K562 (cell line): ENCODE data around the gene MAN1A1. TPM values are rescaled to one million over a fixed set of nuclear protein-coding genes. Genes with fewer than 3 reads are reported as not detected.
A peak's percentile ranks its signal among the peaks of the same experiment; 100 is the strongest.

Source experiments
- ATAC-seq: fragments of 200-7000 bp; cut with Tn5 transposase; 3 replicates; pipeline ENCODE4 v1.9.1; 2020; ENCODE audit warnings: moderate library complexity
- BruUV-seq: library from RNA; stranded (reverse); fragments of 400-500 nt; replicated peaks from 2 replicates; lab custom pipeline; 2021; lab: Mats Ljungman, UMichigan
- CTCF ChIA-PET: fragments of 300-600 bp; formaldehyde crosslinking; extraction: SDS; loops from one replicate; lab custom pipeline; 2021; ENCODE audit warnings: low intra/inter-chr PET ratio; lab: Yijun Ruan, JAX
- POLR2A ChIA-PET: fragments of 300-600, 350-650 bp; sonication (Branson Sonifier 250); formaldehyde crosslinking; extraction: SDS; loops from one replicate; lab custom pipeline; 2021; ENCODE audit warnings: antibody characterized with exemption, inconsistent platforms; lab: Yijun Ruan, JAX
- DNase-seq, 4 experiments: peaks; one replicate each; pipeline versions ENCODE4 v3.0.0 to v3.0.0-alpha.2; 2011 to 2018; ENCODE audit warnings: low spot score in 3 of 4, mixed read lengths in 3 of 4; ENCODE audit errors: extremely low read depth in 1 of 4
- FAIRE-seq: peaks from 2 replicates; lab custom pipeline; 2011; peaks lifted over from hg19 to GRCh38; lab: Jason Lieb, UNC
- H2AFZ ChIP-seq: 2 replicates; pipeline ENCODE4 v1.6.0; 2011; ENCODE audit warnings: low read depth, low read length, control low read depth, inconsistent platforms
- H3K27ac ChIP-seq: fragments of 200-600 bp; 3 replicates; pipeline ENCODE4 v1.8.0; 2011; ENCODE audit warnings: low read depth, mild to moderate bottlenecking, control low read depth, inconsistent platforms, low read length, moderate library complexity, mixed read lengths; ENCODE audit errors: extremely low read depth
- H3K27me3 ChIP-seq, 2 experiments: fragments of 300-600 bp in 1 of 2; 2 replicates in 1 of 2; 3 replicates in 1 of 2; pipeline versions ENCODE4 v1.6.0 to v1.8.0; 2011; ENCODE audit warnings: inconsistent platforms in 2 of 2, low read length in 2 of 2, mild to moderate bottlenecking in 1 of 2, mixed read lengths in 1 of 2, moderate library complexity in 1 of 2; ENCODE audit not compliant: control insufficient read depth in 2 of 2, insufficient read depth in 2 of 2
- H3K36me3 ChIP-seq: fragments of 300-600 bp; 3 replicates; pipeline ENCODE4 v1.8.0; 2011; ENCODE audit warnings: mild to moderate bottlenecking, low read length, inconsistent platforms; ENCODE audit not compliant: control insufficient read depth, insufficient read depth
- H3K4me1 ChIP-seq, 2 experiments: fragments of 200-600 bp in 1 of 2; replicated peaks in 1 of 2; 2 replicates in 1 of 2; 3 replicates in 1 of 2; pipeline versions ENCODE4 v1.5.1 to v1.8.0; 2011; ENCODE audit warnings: inconsistent platforms in 2 of 2, low read length in 2 of 2, mild to moderate bottlenecking in 1 of 2, mixed read lengths in 1 of 2, moderate library complexity in 1 of 2; ENCODE audit not compliant: control insufficient read depth in 2 of 2, insufficient read depth in 2 of 2
- H3K4me2 ChIP-seq: 2 replicates; pipeline ENCODE4 v1.6.1; 2011; ENCODE audit warnings: low read length, control low read depth, inconsistent platforms, mixed read lengths; ENCODE audit not compliant: insufficient read depth
- H3K4me3 ChIP-seq: fragments of 200-600 bp; sonication (generic), shearing (Covaris generic); 2 replicates; pipeline ENCODE4 v1.5.1; 2016; ENCODE audit warnings: control low read depth, inconsistent platforms
- H3K79me2 ChIP-seq: fragments of 200-600 bp; 3 replicates; pipeline ENCODE4 v1.8.0; 2011; ENCODE audit warnings: low read length, inconsistent platforms; ENCODE audit not compliant: control insufficient read depth, insufficient read depth
- H3K9ac ChIP-seq, 2 experiments: 2 replicates each; pipeline versions ENCODE4 v1.6.0 to v1.6.1; 2011; ENCODE audit warnings: low read depth in 2 of 2, low read length in 2 of 2, control low read depth in 1 of 2, inconsistent platforms in 1 of 2, mild to moderate bottlenecking in 1 of 2, mixed read lengths in 1 of 2; ENCODE audit not compliant: insufficient read depth in 1 of 2
- H3K9me1 ChIP-seq: one replicate; pipeline ENCODE4 v1.6.0; 2011; ENCODE audit warnings: inconsistent platforms, mild to moderate bottlenecking, low read length, moderate library complexity; ENCODE audit not compliant: control insufficient read depth, insufficient read depth
- H3K9me3 ChIP-seq: replicated peaks from 2 replicates; pipeline ENCODE4 v1.5.1; 2011; ENCODE audit warnings: low read depth, low read length, inconsistent platforms; ENCODE audit not compliant: control insufficient read depth, insufficient read depth
- H4K20me1 ChIP-seq: replicated peaks from 2 replicates; pipeline ENCODE4 v1.6.1; 2011; ENCODE audit warnings: low read length, inconsistent platforms, mixed read lengths; ENCODE audit not compliant: control insufficient read depth, insufficient read depth
- HMBOX1 ChIP-seq: sonication (generic); IDR thresholded peaks from 2 replicates; pipeline ENCODE4 v1.6.1; 2016
- KLF13 ChIP-seq: fragments of 450-650 bp; IDR thresholded peaks from 2 replicates; pipeline ENCODE4 v1.6.1; 2016; ENCODE audit warnings: missing genetic modification characterization, low read depth, mild to moderate bottlenecking, missing compliant biosample characterization, moderate library complexity, borderline replicate concordance
- MBD1 ChIP-seq: fragments of 250-450 bp; sonication (Bioruptor Pico); IDR thresholded peaks from 2 replicates; pipeline ENCODE4 v1.8.0; 2022; ENCODE audit warnings: inconsistent platforms
- MEIS2 ChIP-seq: fragments of 450-650 bp; IDR thresholded peaks from 2 replicates; pipeline ENCODE4 v1.6.1; 2014; ENCODE audit warnings: mild to moderate bottlenecking; ENCODE audit not compliant: partially characterized antibody
- WGBS: fragments of 100-300 bp; shearing (Covaris generic); methylation state at CpG from one replicate; pipeline ENCODE4 v1.1.6; 2016; ENCODE audit warnings: low coverage, mixed read lengths; ENCODE audit not compliant: insufficient coverage; ENCODE audit errors: missing lambda C conversion rate; 5-methylcytosine and 5-hydroxymethylcytosine counted together
- in situ Hi-C: fragments of 300-500 bp; cut with MboI; formaldehyde crosslinking; loops from 4 replicates; pipeline ENCODE4 v1.15.0; 2018; ENCODE audit warnings: inconsistent platforms, mixed read lengths
- intact Hi-C: fragments of 100-400 bp; cut with micrococcal nuclease; formaldehyde crosslinking; loops from 2 replicates; pipeline ENCODE4 v1.14.2; 2022
- polyA plus RNA-seq, 8 experiments: library from polyadenylated mRNA; depleted of rRNA in 4 of 8; stranded (reverse) in 5 of 8; unstranded in 3 of 8; fragments of >200 nt; fragmentation: Nextera tagmentation in 2 of 8; fragmentation: Illumina TruSeq in 1 of 8; extraction: Ambion mirVana in 2 of 8; extraction: Trizol in 1 of 8; gene quantifications; 2 replicates each; pipeline versions ENCODE4 v1.2.1 to v1.2.3, GENCODE V29; 2011 to 2014; ENCODE audit warnings: inconsistent platforms in 1 of 8, missing spikeins in 1 of 8
- total RNA-seq, 7 experiments: library from RNA; depleted of rRNA in 6 of 7; stranded (reverse); fragments of >200 nt in 6 of 7; fragmentation: Illumina TruSeq in 2 of 7; extraction: Trizol in 2 of 7; gene quantifications; 2 replicates each; pipeline versions ENCODE4 v1.2.1 to v1.2.3, GENCODE V29; 2011 to 2021; ENCODE audit warnings: low replicate concordance in 1 of 7

MAN1A1 gene
- total and polyA plus RNA-seq, 9 of the 15 experiments (the other 6 are each of a cell fraction or from before 2014, with no cell fraction given), result 24.5 to 78.4 (median 59.7) TPM

GRCh38 chr6:119323478-119323877, 26.1 kb downstream of the MAN1A1 start:
- H3K36me3 ChIP-seq, result peaks cover 73% of the 10 kb centered on the region
- 100% methylated on average over 2 of the region's 2 CpGs for WGBS
- H3K27ac ChIP-seq, result no peak overlapping the region
- peaks cover 23 to 61% of the 10 kb centered on the region in 2 experiments for H3K4me1 ChIP-seq
- peaks cover 99% of the 10 kb centered on the region for H3K79me2 ChIP-seq
- intact Hi-C loops (no loop called here), in situ Hi-C loops (no loop called here)
- H4K20me1 ChIP-seq, result peaks cover 17% of the 10 kb centered on the region
- peaks cover 5% of the 10 kb centered on the region for H3K9me1 ChIP-seq
- no peaks in the 10 kb centered on the region for H3K27me3 ChIP-seq
- ATAC-seq (no peak), FAIRE-seq (no peak), DNase-seq (no peak)
- no peaks in the 10 kb centered on the region for H3K9me3 ChIP-seq
- no peak overlapping the region for H3K9ac ChIP-seq
- H3K4me2 ChIP-seq, result no peak overlapping the region
- no peak overlapping the region for H3K4me3 ChIP-seq
- BruUV-seq, result no TSS peak
- POLR2A ChIA-PET, result no interaction called here
- TF ChIP-seq MEIS2 (peak; percentile 11), KLF13 (tag) (no peak)
- no peak overlapping the region for H2AFZ ChIP-seq
- CTCF ChIA-PET, result no interaction called here

- no peak overlapping the region for H3K4me3 ChIP-seq
- FAIRE-seq (no peak), ATAC-seq (no peak), DNase-seq (no peak)
- H3K9me1 ChIP-seq, result peaks cover 5% of the 10 kb centered on the region
- peak overlapping the region; percentile 35; the same call in 1 of the 3 replicates for H3K27ac ChIP-seq
- H2AFZ ChIP-seq, result no peak overlapping the region
- H3K79me2 ChIP-seq, result peaks cover 99% of the 10 kb centered on the region
- CTCF ChIA-PET, result no interaction called here
- POLR2A ChIA-PET, result interaction anchor here (1.1 to 1.3 kb wide), 3 partner anchors 9 to 21 kb away, joined by 4 to 10 read pairs (median 5); no protein-coding TSS in a partner anchor
- TF ChIP-seq MBD1 (CRISPR knock-in tag), result no peak
- 0 out of 2 replicates have a peak, but pooled peaks have one; percentile 30 for TF ChIP-seq HMBOX1
- intact Hi-C loops, result no loop called here
- H3K4me1 ChIP-seq, result peaks cover 23 to 66% of the 10 kb centered on the region in 2 experiments
- in situ Hi-C loops, result no loop called here
- no TSS peak for BruUV-seq
- H3K27me3 ChIP-seq, result no peaks in the 10 kb centered on the region
- 85% methylated on average over 5 of the region's 5 CpGs for WGBS
- H4K20me1 ChIP-seq, result peaks cover 16% of the 10 kb centered on the region
- peaks cover 73% of the 10 kb centered on the region for H3K36me3 ChIP-seq
- no peak overlapping the region for H3K4me2 ChIP-seq
- H3K9ac ChIP-seq, result no peak overlapping the region
- no peaks in the 10 kb centered on the region for H3K9me3 ChIP-seq
These were observed 26.7 kb downstream of the MAN1A1 start for GRCh38 chr6:119322715-119323350.
